Activated T-helper 1 cell treated with anti-CD3 and anti-CD28 coated beads, Interleukin-12 subunit alpha, Interleukin-12 subunit beta, Interleukin-2, Interleukin-4 antibody, amounts not matched to agents 30 ng/mL and 10 ng/mL and 1 ng/mL, durations not matched to agents 14 hours and 24 hours and 36 hours (primary cell): ENCODE results near the gene WDFY3. TPM values are rescaled to one million over a fixed set of nuclear protein-coding genes. Genes with fewer than 3 reads are reported as not detected.

Source experiments
- DNase-seq: peaks from one replicate; pipeline ENCODE4 v3.0.0; 2021; ENCODE audit warnings: low spot score
- H3K27ac Mint-ChIP-seq: one replicate; pipeline ENCODE4 v1.8.0; 2021; ENCODE audit warnings: mild to moderate bottlenecking, mixed read lengths
- H3K27me3 Mint-ChIP-seq: one replicate; pipeline ENCODE4 v1.8.0; 2022; ENCODE audit warnings: mild to moderate bottlenecking, moderate library complexity, mixed read lengths; ENCODE audit not compliant: insufficient read depth
- H3K36me3 Mint-ChIP-seq: one replicate; pipeline ENCODE4 v1.8.0; 2021; ENCODE audit warnings: low read depth, mixed read lengths
- H3K4me1 Mint-ChIP-seq: one replicate; pipeline ENCODE4 v1.8.0; 2021; ENCODE audit warnings: low read depth, mixed read lengths
- H3K4me3 Mint-ChIP-seq: one replicate; pipeline ENCODE4 v1.8.0; 2021; ENCODE audit warnings: mild to moderate bottlenecking, moderate library complexity, mixed read lengths
- H3K9me3 Mint-ChIP-seq: one replicate; pipeline ENCODE4 v1.8.0; 2021; ENCODE audit warnings: mixed read lengths
- intact Hi-C: fragments of 100-400 bp; cut with micrococcal nuclease; formaldehyde crosslinking; loops from one replicate; pipeline ENCODE4 v1.15.1; 2024
- total RNA-seq: library from RNA; stranded (reverse); gene quantifications from 2 replicates; pipeline ENCODE4 v1.2.3, GENCODE V29; 2022

WDFY3 gene
- total RNA-seq, 1 donor from 2014 or later = 0.39 TPM

- Mint-ChIP-seq H3K4me3 (peak overlapping the region; percentile 27), H3K36me3 (peaks cover 3% of the 10 kb centered on the region), H3K27me3 (peaks cover 40% of the 10 kb centered on the region), H3K27ac (no peak overlapping the region), H3K4me1 (peaks cover 10% of the 10 kb centered on the region), H3K9me3 (no peaks in the 10 kb centered on the region)
- intact Hi-C loops = loop anchor here (5.0 kb wide), 1 partner anchor 468 kb away; the partner anchor contains the start of gene NKX6-1
- no peak for DNase-seq
Measured at GRCh38 chr4:84965553-84966381, 723 bp downstream of the WDFY3 start.

DNA sequence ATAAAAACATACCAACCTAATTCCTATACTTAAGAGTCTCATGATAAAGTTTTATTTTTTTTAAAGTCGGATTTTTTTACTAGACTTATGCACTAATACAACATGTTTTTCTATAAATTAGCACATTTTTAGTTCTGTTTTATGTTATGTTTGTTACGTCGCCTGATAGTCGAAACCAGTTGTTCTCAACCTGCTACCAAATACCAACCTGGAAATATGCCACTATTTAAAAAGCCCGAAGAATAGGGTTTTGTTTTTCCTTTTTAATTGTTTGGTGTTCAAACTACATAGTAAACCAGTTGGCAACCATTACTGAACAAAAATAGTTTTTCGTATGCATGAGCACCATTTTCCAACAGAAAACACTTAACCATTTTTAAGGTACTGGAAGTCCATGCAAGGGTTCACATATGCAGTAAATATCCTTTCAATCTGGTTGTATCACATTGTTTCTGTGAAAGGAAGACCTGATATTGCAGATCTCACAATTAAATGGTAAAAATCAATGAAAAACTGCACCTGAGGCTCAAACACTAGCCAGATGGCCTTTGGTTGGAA lies 1.4 kb downstream of the WDFY3 start:
- Mint-ChIP-seq H3K27ac (no peak overlapping the region), H3K4me3 (peak overlapping the region; percentile 27), H3K9me3 (no peaks in the 10 kb centered on the region), H3K4me1 (peaks cover 10% of the 10 kb centered on the region), H3K36me3 (peaks cover 3% of the 10 kb centered on the region), H3K27me3 (peaks cover 36% of the 10 kb centered on the region)
- no peak for DNase-seq
- intact Hi-C loops = loop anchor here (5.0 kb wide), 1 partner anchor 468 kb away; the partner anchor contains the start of gene NKX6-1

- peaks cover 3% of the 10 kb centered on the region for H3K36me3 Mint-ChIP-seq
- H3K27ac Mint-ChIP-seq = no peak overlapping the region
- no peak for DNase-seq
- H3K27me3 Mint-ChIP-seq = peaks cover 18% of the 10 kb centered on the region
- intact Hi-C loops = no loop called here
- no peak overlapping the region for H3K4me3 Mint-ChIP-seq
- no peaks in the 10 kb centered on the region for H3K9me3 Mint-ChIP-seq
- peaks cover 6% of the 10 kb centered on the region for H3K4me1 Mint-ChIP-seq
Measured at GRCh38 chr4:84962102-84962501, 4.4 kb downstream of the WDFY3 start.

DNA sequence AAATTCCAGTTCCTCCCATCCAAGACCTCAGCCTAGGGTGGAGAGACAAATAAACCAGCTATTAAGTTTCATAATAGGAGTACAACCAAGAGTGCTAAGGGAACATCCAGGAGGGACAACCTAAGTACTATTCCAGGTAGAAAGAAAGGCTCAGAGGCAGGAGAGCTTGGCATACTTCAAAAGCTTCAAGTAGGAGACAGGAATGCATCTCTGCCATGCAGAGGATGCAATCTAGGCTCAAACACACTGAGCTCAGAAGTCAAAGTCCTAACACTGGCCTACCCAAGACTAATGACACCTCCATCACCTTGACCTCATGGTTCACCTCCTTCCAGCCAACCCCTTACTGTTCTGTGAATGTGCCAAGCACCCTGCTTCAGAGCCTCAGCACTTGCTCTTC lies 8.1 kb downstream of the WDFY3 start:
- no peaks in the 10 kb centered on the region for H3K36me3 Mint-ChIP-seq
- H3K27ac Mint-ChIP-seq = no peak overlapping the region
- DNase-seq = no peak
- H3K4me1 Mint-ChIP-seq = no peaks in the 10 kb centered on the region
- H3K9me3 Mint-ChIP-seq = no peaks in the 10 kb centered on the region
- intact Hi-C loops = no loop called here
- peaks cover 3% of the 10 kb centered on the region for H3K27me3 Mint-ChIP-seq
- H3K4me3 Mint-ChIP-seq = no peak overlapping the region

- no peaks in the 10 kb centered on the region for H3K4me1 Mint-ChIP-seq
- DNase-seq = no peak
- H3K27me3 Mint-ChIP-seq = no peaks in the 10 kb centered on the region
- intact Hi-C loops = no loop called here
- no peak overlapping the region for H3K4me3 Mint-ChIP-seq
- no peak overlapping the region for H3K27ac Mint-ChIP-seq
- H3K9me3 Mint-ChIP-seq = no peaks in the 10 kb centered on the region
- H3K36me3 Mint-ChIP-seq = no peaks in the 10 kb centered on the region
Measured at GRCh38 chr4:84957514-84958420, 8.7 kb downstream of the WDFY3 start.

GRCh38 chr4:84956014-84956413 lies 10.5 kb downstream of the WDFY3 start:
- DNase-seq = no peak
- intact Hi-C loops = no loop called here
- Mint-ChIP-seq H3K4me3 (no peak overlapping the region), H3K27me3 (no peaks in the 10 kb centered on the region), H3K4me1 (no peaks in the 10 kb centered on the region), H3K27ac (no peak overlapping the region), H3K9me3 (no peaks in the 10 kb centered on the region), H3K36me3 (no peaks in the 10 kb centered on the region)

DNA sequence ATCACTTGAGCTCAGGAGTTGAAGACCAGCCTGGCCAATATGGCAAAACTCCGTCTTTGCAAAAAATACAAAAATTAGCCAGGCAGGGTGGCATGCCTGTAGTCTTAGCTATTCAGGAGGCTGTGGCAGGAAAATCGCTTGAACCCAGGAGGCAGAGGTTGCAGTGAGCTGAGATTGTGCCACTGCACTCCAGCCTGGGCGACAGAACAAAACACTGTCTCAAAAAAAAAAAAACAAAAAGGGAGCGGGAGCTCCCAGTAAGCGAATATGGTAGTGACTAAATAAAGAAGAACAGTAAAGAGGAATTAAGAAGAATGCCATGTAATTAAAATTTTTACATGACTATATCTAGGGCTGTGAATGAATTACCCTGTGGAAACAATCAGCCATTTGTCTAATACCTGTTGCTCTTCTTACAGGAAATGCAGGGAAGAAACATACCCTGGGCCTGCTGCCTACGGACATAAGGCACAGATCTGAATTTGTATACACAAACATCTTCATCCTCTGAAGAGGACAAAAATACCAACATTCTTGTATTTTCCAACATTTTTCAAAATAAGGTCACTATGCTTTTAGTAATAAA lies 11.4 kb downstream of the WDFY3 start:
- H3K4me1 Mint-ChIP-seq = no peaks in the 10 kb centered on the region
- no peaks in the 10 kb centered on the region for H3K27me3 Mint-ChIP-seq
- intact Hi-C loops = no loop called here
- H3K27ac Mint-ChIP-seq = no peak overlapping the region
- no peak for DNase-seq
- no peaks in the 10 kb centered on the region for H3K9me3 Mint-ChIP-seq
- H3K4me3 Mint-ChIP-seq = no peak overlapping the region
- no peaks in the 10 kb centered on the region for H3K36me3 Mint-ChIP-seq

- intact Hi-C loops = no loop called here
- no peak for DNase-seq
- Mint-ChIP-seq H3K4me1 (no peaks in the 10 kb centered on the region), H3K9me3 (no peaks in the 10 kb centered on the region), H3K27ac (no peak overlapping the region), H3K4me3 (no peak overlapping the region), H3K27me3 (no peaks in the 10 kb centered on the region), H3K36me3 (no peaks in the 10 kb centered on the region)
Measured at GRCh38 chr4:84952776-84953175, 13.7 kb downstream of the WDFY3 start.

DNA sequence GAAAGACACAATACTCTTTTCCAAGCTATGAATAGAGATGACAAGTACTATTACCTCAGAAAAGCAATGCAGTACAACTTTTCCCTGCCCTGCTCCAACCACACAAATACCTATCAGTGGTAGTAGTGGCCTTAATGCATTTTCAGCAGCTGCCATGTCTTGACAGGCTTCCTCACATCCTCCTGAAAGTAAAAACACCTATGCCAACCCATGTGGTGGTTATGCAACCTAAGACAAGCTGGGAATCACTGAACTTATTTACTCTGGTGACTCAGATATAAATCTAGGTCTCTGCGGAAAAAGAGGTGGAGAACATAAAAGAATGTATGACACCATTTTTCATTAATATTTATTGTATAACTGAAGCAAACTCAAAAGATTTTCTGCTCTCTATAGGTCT lies 14.5 kb downstream of the WDFY3 start:
- intact Hi-C loops = no loop called here
- no peaks in the 10 kb centered on the region for H3K4me1 Mint-ChIP-seq
- DNase-seq = no peak
- H3K27ac Mint-ChIP-seq = no peak overlapping the region
- no peaks in the 10 kb centered on the region for H3K27me3 Mint-ChIP-seq
- no peak overlapping the region for H3K4me3 Mint-ChIP-seq
- no peaks in the 10 kb centered on the region for H3K36me3 Mint-ChIP-seq
- H3K9me3 Mint-ChIP-seq = no peaks in the 10 kb centered on the region

GRCh38 chr4:84948056-84948455 lies 18.4 kb downstream of the WDFY3 start:
- Mint-ChIP-seq H3K27ac (no peak overlapping the region), H3K36me3 (no peaks in the 10 kb centered on the region), H3K27me3 (no peaks in the 10 kb centered on the region), H3K4me1 (no peaks in the 10 kb centered on the region), H3K9me3 (peaks cover under 1% of the 10 kb centered on the region), H3K4me3 (no peak overlapping the region)
- intact Hi-C loops = no loop called here
- no peak for DNase-seq

GRCh38 chr4:84944947-84945346 lies 21.5 kb downstream of the WDFY3 start:
- DNase-seq = no peak
- no peak overlapping the region for H3K27ac Mint-ChIP-seq
- no peaks in the 10 kb centered on the region for H3K4me1 Mint-ChIP-seq
- intact Hi-C loops = no loop called here
- no peaks in the 10 kb centered on the region for H3K27me3 Mint-ChIP-seq
- peaks cover 17% of the 10 kb centered on the region for H3K9me3 Mint-ChIP-seq
- H3K4me3 Mint-ChIP-seq = no peak overlapping the region
- H3K36me3 Mint-ChIP-seq = no peaks in the 10 kb centered on the region

- no peaks in the 10 kb centered on the region for H3K4me1 Mint-ChIP-seq
- H3K4me3 Mint-ChIP-seq = no peak overlapping the region
- H3K27ac Mint-ChIP-seq = no peak overlapping the region
- H3K36me3 Mint-ChIP-seq = no peaks in the 10 kb centered on the region
- intact Hi-C loops = no loop called here
- peaks cover 17% of the 10 kb centered on the region for H3K9me3 Mint-ChIP-seq
- no peaks in the 10 kb centered on the region for H3K27me3 Mint-ChIP-seq
- no peak for DNase-seq
Measured at GRCh38 chr4:84940960-84941359, 25.5 kb downstream of the WDFY3 start.
